Ishikawa (cell line): Measurements from ENCODE around the gene NFIX.

Experiments
- CEBPB ChIP-seq: IDR thresholded peaks from 2 replicates; pipeline ENCODE4 v1.6.1; 2012
- CREB1 ChIP-seq: IDR thresholded peaks from 2 replicates; pipeline ENCODE4 v1.6.1; 2012; ENCODE audit warnings: low read depth
- EGR1 ChIP-seq: IDR thresholded peaks from 2 replicates; pipeline ENCODE4 v1.6.1; 2012
- EP300 ChIP-seq: IDR thresholded peaks from 2 replicates; pipeline ENCODE4 v1.6.1; 2012; ENCODE audit warnings: borderline replicate concordance
- FOXM1 ChIP-seq: IDR thresholded peaks from 2 replicates; pipeline ENCODE4 v1.6.1; 2012; ENCODE audit warnings: low read depth, borderline replicate concordance
- NFIC ChIP-seq: IDR thresholded peaks from 2 replicates; pipeline ENCODE4 v1.6.1; 2012
- RAD21 ChIP-seq: IDR thresholded peaks from 2 replicates; pipeline ENCODE4 v1.6.1; 2012; ENCODE audit warnings: low read depth
- REST ChIP-seq: IDR thresholded peaks from 2 replicates; pipeline ENCODE4 v1.6.1; 2012; ENCODE audit warnings: low read depth, mild to moderate bottlenecking
- TAF1 ChIP-seq: IDR thresholded peaks from 2 replicates; pipeline ENCODE4 v1.6.1; 2012; ENCODE audit warnings: low read depth, mild to moderate bottlenecking
- TCF12 ChIP-seq: IDR thresholded peaks from 2 replicates; pipeline ENCODE4 v1.6.1; 2012; ENCODE audit warnings: low read depth
- TEAD4 ChIP-seq: IDR thresholded peaks from 2 replicates; pipeline ENCODE4 v1.6.1; 2012
- USF1 ChIP-seq: IDR thresholded peaks from 2 replicates; pipeline ENCODE4 v1.6.1; 2012
- YY1 ChIP-seq: IDR thresholded peaks from 2 replicates; pipeline ENCODE4 v1.6.1; 2012; ENCODE audit warnings: low read depth
- ZBTB7A ChIP-seq: IDR thresholded peaks from 2 replicates; pipeline ENCODE4 v1.6.1; 2012; ENCODE audit warnings: low read depth
- TF ChIP-seq, protein P1 (sequence below): IDR thresholded peaks from 2 replicates; pipeline ENCODE4 v1.6.1; 2012

NFIX gene

GRCh38 chr19:13100031-13100588 lies 104.8 kb downstream of the NFIX start:
- TF ChIP-seq ZBTB7A (no peak), EGR1 (no peak), YY1 (no peak), EP300 (no peak)

GRCh38 chr19:13100841-13101589 lies 105.7 kb downstream of the NFIX start:
- peak; percentile 61 for TF ChIP-seq RAD21
- TF ChIP-seq USF1 = no peak

DNA sequence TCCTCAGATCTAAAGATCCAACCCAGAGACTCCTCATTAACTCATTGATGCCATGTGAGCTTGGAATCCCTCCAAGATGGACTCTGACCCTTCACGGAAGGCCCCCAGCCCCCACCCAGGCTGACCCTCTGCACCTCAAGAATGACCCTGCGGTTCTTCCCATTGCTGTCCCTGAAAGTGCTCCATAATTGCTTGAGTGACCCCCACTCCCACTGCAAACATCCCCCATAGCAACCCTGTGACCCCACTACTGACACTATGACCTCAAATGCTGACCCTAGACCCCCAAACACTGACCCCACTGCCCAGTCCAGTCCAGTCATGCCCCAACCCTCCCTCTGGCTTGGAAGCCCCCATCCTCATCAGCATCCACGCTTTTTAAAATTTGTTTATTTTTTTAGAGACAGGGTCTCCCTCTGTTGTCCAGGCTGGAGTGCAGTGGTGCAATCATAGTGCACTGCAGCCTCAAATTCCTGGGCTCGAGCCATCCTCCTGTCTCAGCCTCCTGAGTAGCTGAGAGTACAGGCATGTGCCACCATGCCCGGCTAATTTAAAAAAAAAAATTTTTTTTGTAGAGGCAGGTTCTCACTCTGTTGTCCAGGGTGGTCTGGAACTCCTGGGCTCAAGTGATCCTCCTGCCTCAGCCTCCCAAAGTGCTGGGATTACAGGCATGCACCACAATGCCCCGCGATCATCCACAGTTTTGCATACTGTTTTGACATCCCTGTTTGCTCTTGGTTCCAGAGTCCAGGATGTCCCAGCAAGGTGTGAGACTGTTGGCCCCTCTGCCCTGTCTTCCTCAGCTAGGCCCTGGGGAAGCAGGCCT lies 106.5 kb downstream of the NFIX start:
- TF ChIP-seq REST (no peak), FOXM1 (no peak), ZBTB7A (no peak), RAD21 (no peak), EP300 (no peak), CREB1 (no peak), USF1 (no peak), TAF1 (no peak), EGR1 (no peak), CEBPB (no peak), TCF12 (no peak), YY1 (no peak), TEAD4 (no peak), NFIC (no peak)
- TF ChIP-seq, protein P1, sequence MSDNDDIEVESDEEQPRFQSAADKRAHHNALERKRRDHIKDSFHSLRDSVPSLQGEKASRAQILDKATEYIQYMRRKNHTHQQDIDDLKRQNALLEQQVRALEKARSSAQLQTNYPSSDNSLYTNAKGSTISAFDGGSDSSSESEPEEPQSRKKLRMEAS = no peak

DNA sequence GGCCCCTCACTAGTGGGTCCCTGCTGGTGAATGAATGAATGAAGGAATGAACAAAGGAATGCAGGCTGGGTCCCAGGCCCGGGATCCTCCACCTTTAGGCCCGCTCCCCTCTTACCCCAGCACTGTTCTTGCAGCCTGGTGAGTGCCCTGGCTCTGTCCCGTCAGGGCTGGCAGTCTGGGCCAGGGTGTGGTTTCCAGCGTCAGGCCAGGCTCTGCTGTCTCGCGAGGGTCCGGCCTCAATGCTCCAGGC lies 107.1 kb downstream of the NFIX start:
- TF ChIP-seq FOXM1 (no peak), YY1 (no peak), CEBPB (no peak), TCF12 (no peak), EP300 (no peak), TAF1 (no peak), ZBTB7A (no peak), USF1 (no peak), EGR1 (no peak), TEAD4 (no peak), RAD21 (no peak)
- TF ChIP-seq, protein P1 = no peak

- no peak for TF ChIP-seq RAD21
- TF ChIP-seq EP300 = no peak
- no peak for TF ChIP-seq YY1
These were observed 107.6 kb downstream of the NFIX start, which contains the start of gene LYL1 for GRCh38 chr19:13102666-13103580. Gene LYL1, minus strand, starts transcription at chr19:13102858. Its CDS starts 1,687 bp downstream, at chr19:13101171.

DNA sequence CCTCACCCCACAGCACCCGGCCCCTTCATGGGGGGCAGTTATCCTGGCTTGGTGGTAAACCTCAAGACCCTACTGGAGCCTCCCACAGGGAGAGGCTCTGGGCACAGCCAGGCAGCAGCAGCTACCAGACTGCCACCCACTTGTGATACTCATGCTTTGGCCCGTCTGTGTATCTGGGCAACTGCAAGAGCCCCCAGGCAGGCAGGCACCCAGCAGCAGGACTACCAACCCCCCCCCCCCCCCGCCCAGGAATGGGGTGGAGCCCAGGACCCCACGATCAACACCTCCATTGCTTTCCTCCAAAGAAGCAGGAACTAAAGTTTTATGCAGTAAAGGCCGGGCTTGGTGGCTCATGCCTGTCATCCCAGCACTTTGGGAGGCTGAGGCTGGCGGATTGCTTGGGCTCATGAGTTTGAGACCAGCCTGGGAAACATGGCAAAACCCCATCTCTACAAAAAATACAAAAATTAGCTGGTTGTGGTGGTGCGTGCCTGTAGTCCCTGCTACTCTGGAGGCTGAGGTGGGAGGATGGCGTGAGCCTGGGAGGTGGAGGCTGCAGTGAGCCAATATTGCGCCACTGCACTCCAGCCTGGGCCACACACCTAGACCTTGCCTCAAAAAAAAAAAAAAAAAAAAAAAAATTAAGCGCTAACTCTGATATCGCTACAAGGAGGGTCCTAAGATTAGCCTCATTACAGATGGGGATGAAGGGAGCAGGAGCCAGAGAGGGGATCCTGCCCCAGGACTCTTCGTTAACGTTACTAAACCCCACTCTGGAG lies 108.5 kb downstream of the NFIX start:
- no peak for TF ChIP-seq NFIC
- no peak for TF ChIP-seq ZBTB7A
- TF ChIP-seq TAF1 = no peak
- TF ChIP-seq EP300 = no peak
- TF ChIP-seq CEBPB = no peak
- TF ChIP-seq USF1 = no peak
- TF ChIP-seq TCF12 = no peak
- no peak for TF ChIP-seq CREB1
- TF ChIP-seq RAD21 = no peak
- TF ChIP-seq TEAD4 = no peak
- TF ChIP-seq YY1 = no peak
- TF ChIP-seq FOXM1 = no peak
- TF ChIP-seq, protein P1 = no peak
- TF ChIP-seq EGR1 = no peak
